IPS-NIHi7 (cell line): ENCODE results near the gene CCDC141.

Experiments used
- DNase-seq: peaks from one replicate; pipeline ENCODE4 v3.0.0; 2012; ENCODE audit warnings: mixed read lengths; ENCODE audit errors: extremely low spot score

Gene CCDC141

DNA sequence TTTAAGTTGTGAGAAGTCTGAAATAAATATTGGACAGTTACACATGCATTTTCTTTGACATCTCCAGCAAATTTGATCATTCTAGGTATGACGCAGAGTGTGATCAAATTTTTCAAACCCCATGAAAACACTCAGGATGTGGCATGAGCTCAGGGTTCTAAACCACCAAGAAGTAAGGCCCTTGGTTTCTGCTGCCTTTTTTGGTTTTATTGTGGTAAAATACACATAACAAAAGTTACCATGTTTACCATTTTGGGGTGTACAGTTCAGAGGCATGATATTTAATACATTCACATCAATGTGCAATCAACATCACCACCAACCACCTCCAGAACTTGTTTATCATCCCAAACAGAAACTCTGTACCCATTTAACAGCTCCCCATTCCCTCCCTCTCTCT lies 178.4 kb downstream of the CCDC141 start:
- no peak for DNase-seq

DNA sequence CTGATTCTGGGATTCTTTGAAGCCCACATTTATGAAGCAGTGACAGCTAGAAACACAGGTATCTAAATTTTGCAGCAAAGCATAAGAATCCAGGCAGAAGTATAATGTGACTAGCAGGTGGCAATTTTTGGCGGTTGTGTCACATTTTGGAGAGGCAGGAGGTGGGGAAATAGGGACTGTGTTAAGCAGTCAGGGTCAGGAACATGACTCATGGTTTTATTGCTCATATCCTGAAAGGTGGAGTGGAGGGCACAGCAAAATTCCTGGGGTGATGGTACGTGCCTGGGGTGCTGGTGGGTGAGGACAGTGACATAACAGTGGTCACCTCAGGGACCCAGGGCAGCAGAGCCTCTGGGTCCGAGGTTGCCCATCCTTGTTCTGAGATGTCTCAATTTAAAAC lies 179.2 kb downstream of the CCDC141 start:
- DNase-seq: no peak

DNA sequence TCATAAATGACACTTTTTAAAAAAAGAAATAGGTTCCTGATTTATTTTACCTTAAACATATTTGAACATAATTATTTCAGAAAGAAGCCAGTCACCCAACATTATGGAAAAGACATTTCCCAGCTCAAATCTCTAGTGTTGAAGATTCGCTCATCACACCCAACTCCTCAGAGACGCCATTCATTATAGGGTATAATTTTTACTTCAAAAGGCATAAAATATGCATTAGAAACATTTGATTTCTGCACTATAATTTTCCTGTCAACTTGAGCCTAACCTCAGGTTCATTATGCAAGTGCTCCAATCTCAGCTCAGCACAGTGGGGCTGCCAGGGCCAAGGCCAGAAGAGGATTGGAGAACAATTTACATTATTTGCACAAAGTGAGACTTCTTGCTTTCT lies 183.9 kb downstream of the CCDC141 start:
- no peak for DNase-seq

DNA sequence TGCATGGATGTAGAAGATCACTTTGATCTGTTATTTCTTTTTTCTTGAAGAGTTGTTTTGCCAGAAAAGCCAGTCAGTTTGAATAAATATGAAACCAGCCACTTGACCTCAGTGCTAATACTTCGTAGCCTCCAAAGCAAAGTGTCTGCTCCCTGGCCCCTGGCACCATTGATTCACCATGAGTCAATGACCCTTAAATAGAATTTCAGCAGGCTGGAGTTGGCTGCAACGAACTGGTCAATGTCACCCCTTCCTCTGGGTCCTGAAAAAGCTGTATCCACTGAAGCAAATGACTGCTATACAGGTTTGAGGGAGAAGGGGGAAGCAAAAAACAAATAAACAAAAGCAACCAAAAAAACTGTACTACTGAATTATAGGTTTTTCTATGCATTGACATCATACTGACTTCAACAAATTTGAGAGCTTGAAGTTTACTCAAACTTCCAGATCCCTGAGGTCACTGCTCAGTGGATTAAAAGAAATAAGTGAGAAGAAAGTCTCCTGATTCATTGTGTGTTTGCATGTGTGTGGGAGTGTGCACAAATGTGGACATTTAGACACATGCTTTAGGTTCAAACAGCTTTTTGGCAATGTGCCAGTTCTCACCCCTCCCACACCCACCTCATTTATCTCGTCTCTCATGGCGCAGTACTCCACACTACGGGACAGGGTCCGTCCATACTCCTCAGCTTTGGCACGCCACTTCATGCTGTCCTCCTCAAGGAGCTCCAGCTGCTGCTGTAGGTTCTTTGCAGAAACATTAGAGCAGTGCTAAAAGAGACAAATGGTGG lies 184.6 kb downstream of the CCDC141 start:
- DNase-seq: no peak

DNA sequence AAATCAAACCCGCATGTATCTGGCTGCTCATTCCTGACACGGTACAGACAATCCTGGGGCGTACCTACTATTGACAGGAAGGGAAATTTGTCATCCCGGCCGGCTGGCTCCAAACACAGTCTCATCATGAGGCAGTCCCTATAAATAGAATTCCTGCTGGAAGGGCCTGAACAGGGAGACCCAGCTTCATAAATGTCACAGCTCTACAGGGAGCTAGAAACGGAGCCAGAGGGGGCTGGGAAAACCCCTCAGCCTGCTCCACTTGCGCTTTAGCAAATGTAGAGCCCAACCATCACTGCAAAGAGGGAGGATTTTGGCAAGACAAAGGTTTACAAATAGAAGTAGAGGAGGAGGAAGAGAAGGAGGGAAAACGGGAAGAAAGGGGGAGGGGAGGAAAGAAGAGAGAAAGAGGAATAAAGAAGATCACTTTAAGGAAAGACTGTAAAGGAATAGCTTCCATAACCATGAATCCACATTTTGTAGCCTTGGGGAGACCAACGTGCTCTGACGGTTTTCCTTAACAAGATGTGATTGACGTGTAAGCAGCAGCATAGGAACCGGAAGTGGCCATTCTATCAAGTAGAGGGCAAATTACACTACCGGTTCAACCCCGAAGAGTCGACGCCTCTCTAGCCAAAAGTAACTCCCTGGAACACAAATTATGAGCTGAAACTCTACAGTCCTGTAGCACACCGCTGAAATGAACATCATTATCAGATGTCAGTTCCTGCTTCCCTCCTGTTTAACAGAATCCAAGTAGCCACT lies 185.9 kb downstream of the CCDC141 start:
- no peak for DNase-seq

DNA sequence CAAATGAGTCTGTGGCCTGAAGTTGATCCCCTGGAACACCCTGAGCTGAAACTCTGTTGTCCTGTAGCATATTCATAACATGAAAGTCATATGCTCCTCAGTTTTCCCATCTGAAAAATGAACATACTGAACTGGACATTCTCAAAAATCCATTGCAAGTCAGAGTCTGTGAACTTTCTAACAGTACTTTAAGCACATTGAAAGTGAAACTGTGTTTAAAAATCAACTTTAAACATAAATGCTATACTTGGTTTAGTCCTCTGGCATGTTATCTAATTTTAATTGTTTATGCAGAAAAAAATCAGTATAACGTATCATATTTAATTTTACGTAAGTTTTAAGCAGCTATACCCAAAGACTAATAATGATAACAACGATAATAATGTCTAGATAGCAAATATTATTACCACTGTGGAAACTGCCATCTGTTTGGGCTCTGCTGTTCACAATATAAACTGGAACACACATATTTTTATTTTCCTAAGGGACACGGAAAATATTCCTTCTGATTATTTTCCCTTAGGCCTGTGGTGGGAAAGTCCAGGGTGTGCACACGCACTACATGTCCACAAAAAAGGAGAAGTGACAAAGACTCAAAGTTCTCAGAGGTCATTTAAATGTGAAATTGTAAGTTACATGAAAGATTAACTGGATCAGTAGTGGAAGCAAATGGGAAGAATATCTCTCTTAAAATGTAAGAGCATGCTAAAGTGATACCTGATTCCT lies 186.6 kb downstream of the CCDC141 start:
- no peak for DNase-seq

DNA sequence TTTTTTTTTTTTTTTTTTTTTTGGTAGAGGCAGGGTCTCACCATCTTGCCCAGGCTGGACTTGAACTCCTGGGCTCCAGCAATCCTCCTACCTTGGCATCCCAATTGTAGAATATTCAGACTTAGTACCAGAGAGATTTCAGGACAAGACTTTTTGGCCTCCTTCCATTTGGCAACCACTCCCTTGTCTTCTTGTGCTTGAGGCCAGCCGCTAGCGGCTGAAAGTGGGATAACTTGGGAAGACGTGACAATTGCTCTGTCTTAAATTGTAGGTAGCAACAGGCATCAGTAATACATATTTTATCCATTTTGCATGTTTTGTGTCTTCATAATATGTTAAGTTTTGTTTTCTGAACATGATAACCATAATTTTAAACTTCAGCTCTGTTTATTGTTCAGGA lies 189.4 kb downstream of the CCDC141 start:
- no peak for DNase-seq

DNA sequence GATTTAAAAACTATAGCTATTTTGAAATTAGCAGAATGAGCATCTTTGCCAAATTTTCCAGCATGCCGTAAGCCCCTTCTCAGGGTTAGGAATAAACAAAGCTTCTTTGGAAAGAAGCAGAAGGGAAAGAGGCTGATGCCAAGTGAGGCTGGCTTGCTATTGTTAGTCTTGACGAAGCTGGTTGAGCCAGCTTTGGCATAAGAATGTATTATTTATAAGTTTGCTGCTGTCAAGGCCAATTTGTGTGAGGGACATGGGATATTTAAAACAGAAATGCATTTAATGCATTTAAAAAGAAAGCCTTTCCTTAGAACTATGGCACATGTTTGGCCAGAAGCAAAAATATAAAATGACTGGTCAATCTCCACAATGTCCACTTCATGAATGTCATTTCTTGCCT lies 190.2 kb downstream of the CCDC141 start:
- no peak for DNase-seq

DNA sequence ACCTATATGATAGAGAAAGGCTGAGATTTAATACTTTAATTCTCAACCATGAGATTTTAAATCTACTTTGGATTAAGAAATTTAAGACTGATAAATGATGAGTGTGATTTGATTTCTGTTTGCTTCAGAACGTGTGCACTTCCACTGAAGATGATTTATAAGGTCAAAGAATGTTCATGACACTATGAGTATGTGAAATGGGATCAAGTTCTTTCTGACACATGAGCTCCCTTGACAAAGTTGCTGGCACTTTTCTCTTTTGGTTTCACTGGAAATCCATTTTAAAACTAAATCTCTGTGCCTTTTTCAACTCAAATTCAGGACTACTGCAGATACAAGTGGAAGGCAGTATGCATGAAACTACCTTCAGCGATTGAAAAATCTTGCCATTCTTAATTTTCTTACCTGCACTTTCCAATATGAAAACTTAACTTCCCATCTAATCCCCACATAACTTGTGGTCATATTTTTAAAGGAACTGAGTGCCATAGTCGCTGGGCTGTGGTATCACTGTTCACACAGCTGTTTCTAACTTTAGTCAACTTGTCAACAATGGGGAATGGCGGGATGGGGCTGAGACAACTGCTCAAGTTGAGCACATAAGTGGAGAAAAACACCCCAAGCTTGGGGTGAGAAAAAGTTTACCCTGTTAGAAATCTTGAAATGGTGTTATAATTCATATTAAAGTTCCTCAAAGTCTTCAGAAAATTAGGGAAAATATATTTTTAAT lies 190.9 kb downstream of the CCDC141 start:
- DNase-seq: no peak

DNA sequence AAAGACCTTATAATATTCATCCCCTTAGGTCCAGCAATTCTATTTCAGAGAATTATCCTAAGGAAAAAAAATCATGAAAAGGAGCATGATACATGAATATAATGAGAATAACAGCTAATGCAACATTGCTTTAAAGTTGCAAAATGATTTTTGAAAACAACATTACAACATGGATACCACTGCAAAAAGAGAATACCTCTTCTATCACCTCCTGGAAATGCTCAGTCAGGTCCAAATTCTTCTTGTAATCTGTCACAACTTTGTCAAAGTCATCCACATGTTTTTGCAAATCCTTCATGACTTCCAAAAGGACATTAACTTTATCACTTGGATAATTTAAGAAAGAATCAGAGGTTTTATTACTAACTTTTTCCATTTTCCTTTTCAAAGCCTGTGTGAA lies 194.8 kb downstream of the CCDC141 start:
- DNase-seq: no peak

DNA sequence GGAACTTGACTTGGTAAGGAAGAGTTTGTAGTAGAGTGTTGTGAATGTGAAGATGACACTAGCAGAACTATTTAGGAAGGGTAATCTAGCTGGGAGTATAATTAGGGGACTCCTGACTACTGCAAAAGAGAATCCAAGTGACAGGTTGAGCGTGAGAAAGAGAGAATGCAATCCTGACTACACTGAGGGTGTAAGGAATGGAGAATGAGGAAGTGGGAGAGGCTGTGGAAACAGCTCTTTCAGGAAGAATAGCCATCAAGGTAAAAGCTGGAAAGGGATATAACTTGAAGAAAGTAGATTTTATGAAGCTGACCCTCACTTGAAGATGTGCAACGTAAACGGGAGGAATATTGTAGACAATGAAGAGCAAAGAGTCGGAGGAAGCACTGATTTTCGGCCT lies 201.6 kb downstream of the CCDC141 start:
- no peak for DNase-seq

DNA sequence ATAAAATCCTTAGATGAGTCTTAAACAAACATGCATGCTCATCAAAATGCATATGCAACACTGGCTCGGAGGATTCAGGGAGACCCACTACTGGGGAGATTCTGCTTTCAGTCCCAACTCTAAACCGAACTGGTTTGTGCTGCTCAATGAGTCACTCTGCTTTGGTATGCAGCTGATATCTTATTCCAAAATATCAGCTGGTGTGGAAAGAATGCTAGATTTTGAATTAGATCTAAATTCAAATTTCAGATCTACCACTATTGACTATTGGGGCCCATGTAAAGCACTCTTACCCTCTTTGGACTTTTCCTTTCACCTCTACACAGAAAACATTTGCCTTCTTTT lies 203.5 kb downstream of the CCDC141 start:
- DNase-seq: no peak

DNA sequence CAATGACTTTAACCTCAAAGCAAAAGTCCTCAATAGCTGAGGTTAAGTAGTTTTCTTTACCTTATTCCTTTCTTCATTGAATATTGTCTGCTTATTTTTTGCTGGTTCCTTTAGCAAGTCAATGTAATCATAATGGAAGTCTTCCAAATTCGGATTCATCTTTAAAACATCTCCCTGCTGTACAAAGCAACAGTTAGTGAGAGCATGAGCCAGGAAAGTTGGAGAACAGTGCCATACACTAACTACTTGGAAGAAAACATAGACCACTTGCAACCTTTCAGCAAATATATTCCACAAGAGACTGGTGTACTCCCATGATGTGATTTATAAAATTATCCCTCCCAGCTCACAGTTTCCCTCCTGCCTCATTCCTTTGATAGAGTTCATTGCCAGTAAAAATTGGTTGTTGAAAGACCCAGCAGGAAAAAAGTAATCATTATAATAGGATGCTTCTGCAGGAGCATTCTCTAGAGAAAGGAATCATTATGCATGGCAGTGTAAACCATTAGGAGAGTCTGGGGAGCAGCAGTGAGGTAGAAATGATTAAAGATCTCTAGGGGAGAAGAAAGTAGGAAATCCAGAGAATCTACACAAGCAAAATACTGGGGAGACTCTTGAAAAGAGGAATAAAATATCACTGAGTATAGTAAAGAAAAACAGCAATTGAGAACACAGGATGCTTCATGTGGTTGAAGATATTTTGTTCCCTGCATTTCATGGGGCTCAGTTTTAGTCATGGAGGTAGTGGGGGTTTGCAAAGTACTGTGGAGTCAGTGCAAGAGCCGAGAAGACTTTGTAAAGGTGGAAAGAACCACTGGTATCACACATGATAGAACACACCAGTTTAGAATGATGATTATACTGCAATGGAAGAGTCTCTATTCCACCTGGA lies 204.1 kb downstream of the CCDC141 start:
- DNase-seq: no peak

DNA sequence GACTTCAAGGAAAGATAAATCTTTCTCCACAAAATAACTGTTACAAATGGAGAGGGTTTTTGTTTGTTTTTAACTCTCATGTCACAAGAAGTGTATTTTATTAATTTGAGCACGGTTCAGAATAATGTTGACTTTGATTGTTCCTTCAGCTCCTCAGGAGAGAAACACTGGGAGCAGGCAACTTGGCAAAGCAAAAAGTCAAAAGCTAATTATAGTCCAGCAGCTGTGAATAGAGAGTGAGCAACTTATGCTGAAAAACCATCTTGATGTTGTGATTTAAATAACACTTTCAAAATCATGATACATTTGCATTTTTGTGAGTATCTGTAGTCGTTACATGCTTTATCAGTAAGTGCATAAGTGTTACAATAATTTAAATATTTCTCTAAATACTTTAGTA lies 205.2 kb downstream of the CCDC141 start:
- DNase-seq: no peak

DNA sequence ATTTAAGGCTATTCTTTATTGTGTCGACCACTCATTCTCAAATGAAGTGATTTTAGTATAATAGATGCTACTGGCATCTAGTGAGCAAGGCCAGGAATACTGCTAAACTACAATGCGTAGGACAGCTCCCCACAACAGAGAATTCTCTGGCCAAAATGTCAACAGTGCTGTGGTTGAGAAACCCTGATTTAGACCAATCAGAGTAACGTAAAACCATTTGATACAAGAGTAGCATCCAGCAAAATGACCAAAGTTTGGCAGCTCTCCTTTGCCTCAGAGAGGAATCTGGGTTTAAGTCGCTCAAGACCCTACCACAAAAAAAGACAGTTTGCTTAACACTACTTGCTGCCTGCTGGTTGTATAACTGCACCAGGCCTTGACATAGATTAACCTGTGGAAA lies 205.7 kb downstream of the CCDC141 start:
- DNase-seq: no peak

DNA sequence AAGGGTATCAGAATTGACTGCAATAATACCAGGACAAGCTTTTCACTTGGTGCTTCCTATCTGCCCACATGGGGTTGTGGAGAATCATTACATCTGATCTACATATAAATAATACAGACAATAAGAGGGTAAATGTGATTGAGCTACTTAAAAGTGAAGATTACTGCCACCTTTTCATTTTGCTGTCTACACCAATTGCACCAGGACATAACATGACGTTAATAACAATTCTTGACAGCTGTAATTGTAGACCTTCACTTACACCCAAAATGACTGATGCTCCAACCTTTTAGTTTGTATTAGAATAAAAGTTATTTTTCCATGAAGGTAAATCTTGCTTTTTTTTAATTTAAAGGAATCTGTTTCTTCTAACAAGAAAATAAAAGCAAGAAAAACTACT lies 206.2 kb downstream of the CCDC141 start:
- DNase-seq: no peak

DNA sequence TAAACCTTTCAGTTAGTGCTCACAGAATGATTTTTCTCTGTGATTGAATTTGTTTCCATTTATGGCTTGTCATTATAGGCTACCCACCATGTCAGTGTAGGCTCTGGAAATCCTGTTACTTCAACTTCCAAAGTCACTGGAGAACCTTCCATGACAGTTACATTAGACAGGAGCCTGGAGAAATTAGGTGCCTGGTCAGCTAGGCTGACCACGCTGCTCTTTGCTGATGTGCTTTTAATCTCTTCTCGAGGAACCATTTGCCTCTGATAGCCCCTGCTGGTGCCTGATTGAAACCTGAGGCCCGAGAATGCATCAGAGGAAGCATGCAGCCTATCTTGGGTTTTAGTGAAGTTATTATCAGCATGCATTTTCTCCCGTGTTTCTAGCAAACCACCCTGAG lies 213.1 kb downstream of the CCDC141 start:
- peak; percentile 49 for DNase-seq

DNA sequence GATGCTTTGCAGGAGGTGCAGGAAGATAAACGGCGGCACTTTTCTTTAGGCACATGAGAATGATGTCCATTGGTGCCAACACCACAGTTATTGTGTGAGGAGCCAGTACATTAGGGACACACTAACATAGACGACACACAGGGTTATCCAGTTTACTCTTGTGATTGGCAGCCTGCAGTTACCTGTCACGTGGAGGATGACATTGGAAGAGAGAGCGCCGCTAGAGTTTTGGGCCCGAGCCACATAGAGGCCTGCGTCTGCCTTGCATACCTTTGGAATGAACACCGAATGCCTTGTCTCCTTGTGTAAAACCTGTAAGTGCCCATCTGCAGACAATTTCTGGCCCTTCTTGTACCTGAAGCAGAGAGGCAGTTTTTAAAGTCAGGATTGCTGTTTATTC lies 215.9 kb downstream of the CCDC141 start:
- DNase-seq: no peak

DNA sequence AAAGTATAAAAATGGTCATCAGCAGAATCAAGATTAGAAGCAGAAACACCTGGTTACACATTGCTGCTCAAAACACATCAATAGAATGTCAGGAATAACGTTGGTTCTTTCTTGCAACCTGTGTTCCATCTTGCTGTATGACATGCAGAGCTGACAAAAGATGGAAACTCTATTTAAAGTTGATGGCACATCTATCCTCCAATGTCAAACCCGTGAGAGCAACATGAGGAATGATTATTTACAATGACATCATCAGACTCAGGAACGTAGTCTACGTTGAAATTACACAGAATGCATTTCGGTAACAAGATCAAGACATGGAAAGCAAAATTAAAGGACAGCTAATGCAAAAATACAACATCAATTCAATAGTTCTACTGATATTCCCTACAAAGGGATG lies 216.6 kb downstream of the CCDC141 start:
- DNase-seq: no peak

DNA sequence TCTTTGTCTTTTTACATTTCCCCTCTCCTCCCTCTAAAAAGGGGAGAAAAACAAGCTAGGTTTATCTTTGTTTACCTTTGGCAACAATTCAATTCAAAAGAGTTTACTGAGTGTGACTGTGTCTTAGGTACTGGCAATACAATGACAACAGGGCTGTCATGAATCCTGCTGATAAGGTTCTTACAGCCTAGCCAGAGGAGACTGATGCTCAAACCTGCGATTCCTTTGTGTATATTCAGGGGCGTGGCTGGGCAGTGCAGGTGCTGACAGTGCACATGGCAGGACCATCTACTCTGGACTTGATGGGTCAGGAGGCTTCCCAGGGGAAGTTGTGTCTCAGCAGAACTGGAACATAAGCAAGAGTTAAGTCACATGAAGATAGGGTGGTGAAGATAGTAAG lies 219.5 kb downstream of the CCDC141 start:
- DNase-seq: no peak

DNA sequence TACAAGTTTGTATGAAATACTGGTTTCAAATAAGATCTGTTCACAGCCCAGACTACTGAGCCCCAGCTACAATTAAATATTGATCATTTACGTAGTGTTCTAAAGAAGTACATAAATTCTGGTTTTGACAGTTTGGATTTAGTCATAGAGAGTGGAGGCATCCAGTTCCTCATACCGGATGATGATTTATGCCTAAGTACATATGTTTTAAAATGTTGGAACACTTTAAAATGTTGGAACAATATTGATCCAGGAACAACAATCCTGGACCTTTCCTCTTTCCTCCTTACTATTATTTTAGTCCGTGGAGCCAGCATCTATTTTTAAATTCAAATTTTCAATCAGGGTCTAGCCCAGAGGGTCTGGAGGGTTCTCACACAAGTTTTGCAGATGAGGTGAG lies 220.0 kb downstream of the CCDC141 start:
- no peak for DNase-seq
